ENCODE results near the gene FIGN.

DNA sequence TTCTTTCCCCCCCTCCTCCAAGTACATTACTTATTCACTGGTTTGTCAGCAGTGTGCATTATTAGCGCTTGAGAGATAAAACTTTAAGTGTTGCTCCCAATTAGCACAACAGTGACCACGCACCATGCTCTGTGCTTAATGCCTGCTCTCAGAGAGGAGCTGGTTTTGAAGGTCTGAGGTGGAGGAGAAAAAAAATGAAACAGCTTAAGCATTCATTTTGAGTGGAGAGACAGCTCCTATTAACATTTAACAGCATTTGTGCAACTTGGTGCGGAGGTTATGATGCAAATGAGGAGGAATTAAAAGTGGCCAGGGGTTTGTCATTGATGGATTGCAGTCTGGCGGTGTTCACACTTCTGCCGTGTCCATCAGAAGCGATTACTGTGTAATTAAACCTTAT is 141.8 kb downstream of the FIGN start:
- TF ChIP-seq, protein P1, sequence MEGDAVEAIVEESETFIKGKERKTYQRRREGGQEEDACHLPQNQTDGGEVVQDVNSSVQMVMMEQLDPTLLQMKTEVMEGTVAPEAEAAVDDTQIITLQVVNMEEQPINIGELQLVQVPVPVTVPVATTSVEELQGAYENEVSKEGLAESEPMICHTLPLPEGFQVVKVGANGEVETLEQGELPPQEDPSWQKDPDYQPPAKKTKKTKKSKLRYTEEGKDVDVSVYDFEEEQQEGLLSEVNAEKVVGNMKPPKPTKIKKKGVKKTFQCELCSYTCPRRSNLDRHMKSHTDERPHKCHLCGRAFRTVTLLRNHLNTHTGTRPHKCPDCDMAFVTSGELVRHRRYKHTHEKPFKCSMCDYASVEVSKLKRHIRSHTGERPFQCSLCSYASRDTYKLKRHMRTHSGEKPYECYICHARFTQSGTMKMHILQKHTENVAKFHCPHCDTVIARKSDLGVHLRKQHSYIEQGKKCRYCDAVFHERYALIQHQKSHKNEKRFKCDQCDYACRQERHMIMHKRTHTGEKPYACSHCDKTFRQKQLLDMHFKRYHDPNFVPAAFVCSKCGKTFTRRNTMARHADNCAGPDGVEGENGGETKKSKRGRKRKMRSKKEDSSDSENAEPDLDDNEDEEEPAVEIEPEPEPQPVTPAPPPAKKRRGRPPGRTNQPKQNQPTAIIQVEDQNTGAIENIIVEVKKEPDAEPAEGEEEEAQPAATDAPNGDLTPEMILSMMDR (IDR thresholded peaks at IDR 0.05): no peak
- no peak for TF ChIP-seq EZH2 (IDR thresholded peaks at IDR 0.05; ENCODE audit: borderline replicate concordance, insufficient read depth, low read depth, low read length, poor library complexity, severe bottlenecking)
